Stimulated activated naive CD8-positive, alpha-beta T cell treated with anti-CD3 and anti-CD28 coated beads, Interleukin-15, amount 100 ng/mL, for 72 hours (primary cell): ENCODE measurements around the gene CES4A.

Source experiments
- ATAC-seq: fragments of 150-1000 bp; cut with Tn5 transposase; 2 replicates; pipeline ENCODE4 v1.10.0; 2021; ENCODE audit warnings: mild to moderate bottlenecking, moderate library complexity
- DNase-seq, 2 donors: peaks; one replicate each; pipeline ENCODE4 v3.0.0; 2021 to 2022
- H3K27ac Mint-ChIP-seq, 2 donors: one replicate each; pipeline ENCODE4 v1.8.0; 2022; ENCODE audit warnings: mild to moderate bottlenecking in 2 of 2, mixed read lengths in 2 of 2, moderate library complexity in 2 of 2
- H3K27me3 Mint-ChIP-seq: one replicate; pipeline ENCODE4 v1.8.0; 2022; ENCODE audit warnings: mixed read lengths
- H3K4me1 Mint-ChIP-seq: one replicate; pipeline ENCODE4 v1.8.0; 2022; ENCODE audit warnings: mild to moderate bottlenecking, mixed read lengths
- H3K4me3 Mint-ChIP-seq, 2 donors: one replicate each; pipeline ENCODE4 v1.8.0; 2022; ENCODE audit warnings: mild to moderate bottlenecking in 2 of 2, mixed read lengths in 2 of 2, moderate library complexity in 1 of 2
- H3K9me3 Mint-ChIP-seq, 2 donors: one replicate each; pipeline ENCODE4 v1.8.0; 2022; ENCODE audit warnings: mixed read lengths in 2 of 2

The CES4A gene

GRCh38 chr16:67017810-67018488 is 29.6 kb downstream of the CES4A start:
- H3K27ac Mint-ChIP-seq: no peak overlapping the region
- no peaks in the 10 kb centered on the region for H3K27me3 Mint-ChIP-seq
- ATAC-seq: peak; percentile 92
- peaks cover 30% of the 10 kb centered on the region for H3K4me1 Mint-ChIP-seq
- no peaks in the 10 kb centered on the region for H3K9me3 Mint-ChIP-seq
- no peak overlapping the region for H3K4me3 Mint-ChIP-seq
- DNase-seq: peak; percentile 89 to 91

DNA sequence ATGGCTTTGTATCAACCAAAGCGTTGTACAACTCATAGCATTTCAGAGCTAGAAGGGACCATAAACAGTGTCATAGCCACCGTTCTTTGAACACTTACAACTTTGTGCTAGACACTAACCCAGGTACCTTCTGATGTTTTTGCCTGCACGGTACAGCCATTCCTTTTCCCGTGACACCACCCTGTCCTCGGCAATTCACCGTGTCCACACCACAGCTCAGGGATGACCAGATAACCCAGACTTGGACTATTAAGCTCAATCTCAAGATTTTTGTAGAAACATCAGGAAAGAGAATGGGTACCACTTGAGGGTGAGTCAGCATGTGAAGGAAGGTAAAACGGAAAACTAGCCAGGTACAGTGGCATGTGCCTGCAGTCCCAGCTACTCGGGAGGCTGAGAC is 30.8 kb downstream of the CES4A start:
- Mint-ChIP-seq H3K27ac (no peak overlapping the region), H3K4me1 (peaks cover 25% of the 10 kb centered on the region), H3K9me3 (no peaks in the 10 kb centered on the region), H3K27me3 (no peaks in the 10 kb centered on the region), H3K4me3 (no peak overlapping the region)
- no peak for ATAC-seq
- DNase-seq: no peak

GRCh38 chr16:67021321-67021720 is 32.9 kb downstream of the CES4A start:
- Mint-ChIP-seq H3K9me3 (no peaks in the 10 kb centered on the region), H3K4me3 (no peak overlapping the region), H3K27ac (no peak overlapping the region), H3K4me1 (peaks cover 23% of the 10 kb centered on the region), H3K27me3 (no peaks in the 10 kb centered on the region)
- no peak for ATAC-seq
- DNase-seq: no peak

DNA sequence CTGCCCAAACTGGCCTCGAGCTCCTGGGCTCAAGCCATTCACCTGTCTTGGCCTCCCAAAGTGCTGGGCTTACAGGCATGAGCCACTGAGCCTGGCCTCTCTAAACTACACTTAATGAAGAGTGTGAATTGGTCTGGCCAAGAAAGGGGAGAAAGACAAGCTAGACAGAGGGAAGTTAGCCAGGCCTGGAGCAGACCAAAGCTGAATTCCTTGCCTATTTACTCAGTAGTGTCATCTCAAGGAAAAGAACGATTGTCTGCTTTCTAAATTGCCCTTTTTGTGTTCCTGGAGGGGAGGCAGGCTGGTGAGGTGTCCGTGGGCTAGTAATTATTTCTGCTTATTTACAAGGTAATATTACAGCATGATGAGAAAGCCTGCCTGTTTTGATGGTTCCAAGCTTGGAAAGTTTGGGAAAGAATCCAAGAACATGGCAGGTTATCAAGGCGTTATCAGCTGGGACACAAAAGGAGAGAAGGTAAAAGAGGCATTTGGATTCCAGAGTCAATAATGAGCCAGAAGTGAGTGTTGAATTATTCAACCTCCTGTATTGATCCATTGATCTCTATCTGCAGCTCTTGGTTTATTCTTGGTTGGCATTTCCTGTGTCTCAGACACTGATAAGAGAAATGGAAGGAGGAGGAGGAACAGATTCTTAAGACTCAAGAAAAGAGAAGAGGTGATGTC is 34.3 kb downstream of the CES4A start:
- no peak overlapping the region for H3K4me3 Mint-ChIP-seq
- H3K27ac Mint-ChIP-seq: no peak overlapping the region
- DNase-seq (no peak), ATAC-seq (no peak)
- H3K27me3 Mint-ChIP-seq: no peaks in the 10 kb centered on the region
- H3K9me3 Mint-ChIP-seq: no peaks in the 10 kb centered on the region
- H3K4me1 Mint-ChIP-seq: peaks cover 29% of the 10 kb centered on the region

- no peak overlapping the region for H3K4me3 Mint-ChIP-seq
- H3K27ac Mint-ChIP-seq: no peak overlapping the region
- H3K9me3 Mint-ChIP-seq: no peaks in the 10 kb centered on the region
- H3K27me3 Mint-ChIP-seq: no peaks in the 10 kb centered on the region
- ATAC-seq (no peak), DNase-seq (no peak)
- peaks cover 22% of the 10 kb centered on the region for H3K4me1 Mint-ChIP-seq
Measured at GRCh38 chr16:67023689-67024088, 35.3 kb downstream of the CES4A start.

GRCh38 chr16:67024384-67025209 is 36.2 kb downstream of the CES4A start:
- ATAC-seq: no peak
- Mint-ChIP-seq H3K9me3 (no peaks in the 10 kb centered on the region), H3K4me1 (peaks cover 22% of the 10 kb centered on the region), H3K27ac (no peak overlapping the region), H3K4me3 (no peak overlapping the region), H3K27me3 (no peaks in the 10 kb centered on the region)
- DNase-seq: no peak

DNA sequence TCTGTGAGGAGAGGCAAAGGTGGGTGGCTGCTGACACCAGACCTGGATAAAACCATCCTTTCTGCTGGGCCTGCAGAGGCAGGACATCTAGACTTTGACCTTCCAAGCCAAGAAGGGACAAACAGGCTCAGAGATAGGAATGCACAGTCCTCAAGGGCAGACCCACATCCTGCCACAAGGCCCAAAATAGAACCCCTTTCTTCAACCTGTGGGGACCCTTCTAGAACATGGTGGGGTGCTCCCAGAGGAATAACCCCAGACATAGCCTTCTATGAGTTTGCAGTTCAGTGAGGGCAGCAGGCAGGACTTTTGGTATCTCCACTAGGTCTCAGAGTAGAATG is 36.8 kb downstream of the CES4A start:
- H3K4me1 Mint-ChIP-seq: peaks cover 25% of the 10 kb centered on the region
- DNase-seq: no peak
- no peaks in the 10 kb centered on the region for H3K9me3 Mint-ChIP-seq
- H3K4me3 Mint-ChIP-seq: no peak overlapping the region
- H3K27ac Mint-ChIP-seq: no peak overlapping the region
- H3K27me3 Mint-ChIP-seq: no peaks in the 10 kb centered on the region
- no peak for ATAC-seq

DNA sequence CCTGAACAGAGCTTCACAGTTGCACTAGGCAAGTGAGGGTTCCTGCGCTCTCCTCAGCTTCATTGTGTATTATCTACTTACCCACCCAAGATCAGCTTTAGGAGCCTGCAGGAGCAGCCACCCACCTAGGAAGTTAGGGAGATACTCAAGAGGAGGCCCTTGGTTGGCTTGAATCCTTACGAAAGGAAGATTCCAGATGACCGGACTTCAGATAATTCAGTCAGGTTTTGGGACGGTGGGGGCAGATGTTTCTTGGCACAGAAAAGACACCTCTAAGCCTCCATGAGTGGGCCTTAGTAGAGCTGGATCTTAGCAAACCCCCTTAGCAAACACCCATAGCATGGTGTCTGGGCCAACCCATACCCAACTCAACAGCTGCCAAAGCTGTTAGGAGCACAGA is 38.2 kb downstream of the CES4A start:
- peaks cover 38% of the 10 kb centered on the region for H3K4me1 Mint-ChIP-seq
- no peak for DNase-seq
- no peaks in the 10 kb centered on the region for H3K9me3 Mint-ChIP-seq
- H3K4me3 Mint-ChIP-seq: no peak overlapping the region
- H3K27me3 Mint-ChIP-seq: no peaks in the 10 kb centered on the region
- H3K27ac Mint-ChIP-seq: no peak overlapping the region
- ATAC-seq: no peak

- no peak for ATAC-seq
- DNase-seq: no peak
- Mint-ChIP-seq H3K9me3 (no peaks in the 10 kb centered on the region), H3K4me1 (peaks cover 42% of the 10 kb centered on the region), H3K27me3 (no peaks in the 10 kb centered on the region), H3K27ac (peak overlapping the region in 1 of 2 donors; percentile 28), H3K4me3 (peak overlapping the region; percentile 5 to 33)
Measured at GRCh38 chr16:67027046-67027445, 38.7 kb downstream of the CES4A start.

DNA sequence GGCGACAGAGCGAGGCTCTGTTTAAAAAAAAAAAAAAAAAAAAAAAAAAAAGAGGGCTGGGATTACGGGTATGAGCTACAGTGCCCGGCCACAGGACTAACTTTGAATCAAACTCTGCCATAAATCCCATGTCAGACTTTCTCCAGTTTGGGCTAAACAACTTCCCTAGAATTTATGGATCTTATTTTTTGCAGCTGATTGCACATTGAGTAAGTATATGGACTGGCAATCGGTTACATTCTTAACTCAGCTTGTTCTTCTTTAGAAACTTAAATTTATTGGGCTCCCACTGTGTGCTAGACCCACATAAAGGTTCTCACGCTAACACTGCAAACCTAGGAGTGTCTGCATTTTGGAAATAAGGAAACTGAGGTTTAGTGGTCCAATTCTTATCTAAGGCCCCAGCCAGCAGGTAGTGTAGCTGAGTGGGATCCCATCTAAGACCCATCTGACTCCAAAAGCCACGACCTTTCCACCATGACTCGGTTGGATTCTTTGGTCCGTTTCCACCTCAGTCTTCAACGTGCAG is 39.8 kb downstream of the CES4A start:
- H3K27ac Mint-ChIP-seq: peak overlapping the region; percentile 86 to 91
- ATAC-seq: no peak
- no peak for DNase-seq
- H3K9me3 Mint-ChIP-seq: no peaks in the 10 kb centered on the region
- H3K4me3 Mint-ChIP-seq: peak overlapping the region; percentile 85 to 86
- H3K27me3 Mint-ChIP-seq: no peaks in the 10 kb centered on the region
- peaks cover 49% of the 10 kb centered on the region for H3K4me1 Mint-ChIP-seq

DNA sequence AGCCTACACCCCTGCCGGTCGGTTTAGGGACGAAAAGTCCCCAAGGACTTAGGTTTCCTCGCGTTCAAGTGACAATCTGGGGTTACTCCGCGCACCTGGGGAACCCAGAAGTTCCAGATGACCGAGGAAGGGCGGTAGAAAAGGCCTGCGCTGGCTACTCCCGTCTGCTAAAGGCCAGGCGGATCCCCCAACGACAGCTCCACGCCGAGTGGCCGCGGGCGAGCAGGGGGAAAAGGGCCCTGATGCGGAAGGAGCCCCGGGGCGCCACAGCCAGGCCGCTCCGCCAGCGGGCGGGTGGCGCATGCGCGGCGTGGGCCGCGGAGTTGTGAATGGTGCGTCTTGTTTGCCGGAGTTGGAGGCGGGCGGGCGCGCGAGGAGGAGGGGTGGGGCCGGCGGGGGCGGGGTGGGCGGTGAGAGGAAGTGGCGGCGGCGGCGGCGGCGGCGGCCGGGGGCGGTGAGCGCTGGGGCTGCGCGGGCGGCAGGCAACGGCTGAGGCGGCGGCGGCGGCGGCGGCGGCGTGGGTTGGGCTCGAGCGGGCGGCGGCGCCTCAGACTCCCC is 40.4 kb downstream of the CES4A start, which contains the start of gene CBFB:
CBFB (plus strand) TSS at position 454 of the 558 bp plus-strand sequence. CDS start 259 bp downstream, outside the sequence.
- peak; percentile 94 for DNase-seq
- Mint-ChIP-seq H3K9me3 (no peaks in the 10 kb centered on the region), H3K4me3 (peak within 1 kb of the TSS; percentile 86 to 92), H3K27ac (peak within 1 kb of the TSS; percentile 86 to 91), H3K27me3 (no peaks in the 10 kb centered on the region), H3K4me1 (peaks cover 54% of the 10 kb centered on the region)
- peak; percentile 95 for ATAC-seq

GRCh38 chr16:67029254-67030096 is 41.1 kb downstream of the CES4A start:
- peak overlapping the region in 1 of 2 donors; percentile 78 for H3K27ac Mint-ChIP-seq
- peak overlapping the region; percentile 86 to 92 for H3K4me3 Mint-ChIP-seq
- H3K4me1 Mint-ChIP-seq: peaks cover 57% of the 10 kb centered on the region
- peak; percentile 44 for ATAC-seq
- H3K9me3 Mint-ChIP-seq: no peaks in the 10 kb centered on the region
- DNase-seq: peak; percentile 60 to 64
- H3K27me3 Mint-ChIP-seq: no peaks in the 10 kb centered on the region

- no peaks in the 10 kb centered on the region for H3K27me3 Mint-ChIP-seq
- H3K27ac Mint-ChIP-seq: peak overlapping the region; percentile 27 to 78
- ATAC-seq (no peak), DNase-seq (no peak)
- H3K4me1 Mint-ChIP-seq: peaks cover 57% of the 10 kb centered on the region
- no peaks in the 10 kb centered on the region for H3K9me3 Mint-ChIP-seq
- H3K4me3 Mint-ChIP-seq: peak overlapping the region; percentile 86 to 92
Measured at GRCh38 chr16:67030221-67030962, 42.0 kb downstream of the CES4A start.

GRCh38 chr16:67034487-67034886 is 46.1 kb downstream of the CES4A start:
- ATAC-seq: no peak
- Mint-ChIP-seq H3K9me3 (no peaks in the 10 kb centered on the region), H3K27ac (no peak overlapping the region), H3K4me1 (peaks cover 52% of the 10 kb centered on the region), H3K27me3 (no peaks in the 10 kb centered on the region), H3K4me3 (peak overlapping the region in 1 of 2 donors; percentile 7)
- no peak for DNase-seq
